GM13977 (cell line): Measurements from ENCODE around the gene TBX10.
"Not testable (repeated sequence)": the region's sequence is repeated elsewhere in the genome, so short reads cannot be mapped to it uniquely, and the experiment has no call there.

Experiments
- DNase-seq: peaks from one replicate; pipeline ENCODE4 v3.0.0; 2012; ENCODE audit warnings: low spot score
- CTCF ChIP-seq: IDR thresholded peaks from 2 replicates; pipeline ENCODE4 v1.5.1; 2012; ENCODE audit warnings: mild to moderate bottlenecking, control low read depth; ENCODE audit not compliant: insufficient read depth; ENCODE audit errors: extremely low read depth, missing control alignments
- in situ Hi-C: fragments of 300-500 bp; cut with MboI; formaldehyde crosslinking; loops from one replicate; pipeline ENCODE4 v1.12.0; 2022; ENCODE audit warnings: low sequenced_read_pairs, low pct_unique_long_range_greater_than_20kb, mixed read lengths, inconsistent platforms; ENCODE audit not compliant: unreplicated experiment

Gene TBX10

GRCh38 chr11:67640021-67640757, 626 bp upstream of the TBX10 start:
- no peak for DNase-seq
- in situ Hi-C loops = no loop called here
- TF ChIP-seq CTCF = peak; percentile 63

GRCh38 chr11:67638535-67639437, 777 bp downstream of the TBX10 start:
- no peak for TF ChIP-seq CTCF
- in situ Hi-C loops = no loop called here
- DNase-seq = no peak

- in situ Hi-C loops = not testable (repeated sequence)
Observed at GRCh38 chr11:67637441-67637840, 2.1 kb downstream of the TBX10 start.

GRCh38 chr11:67636962-67637361, 2.6 kb downstream of the TBX10 start:
- in situ Hi-C loops = no loop called here
- no peak for DNase-seq
- no peak for TF ChIP-seq CTCF

More at GRCh38 chr11:67637441-67637840, 2.1 kb downstream of the TBX10 start:
- DNase-seq = not testable (repeated sequence)

GRCh38 chr11:67635231-67635521, 4.4 kb downstream of the TBX10 start:
- TF ChIP-seq CTCF = no peak
- no peak for DNase-seq
- in situ Hi-C loops = no loop called here

GRCh38 chr11:67634366-67635230, 5.0 kb downstream of the TBX10 start:
- no peak for DNase-seq
- in situ Hi-C loops = no loop called here
- no peak for TF ChIP-seq CTCF
